H1 (cell line): ENCODE data around the gene PPP2R2B. TPM values are rescaled to one million over a fixed set of nuclear protein-coding genes. Genes with fewer than 3 reads are reported as not detected.

Experiments used
- CTCF ChIP-seq, 3 experiments: IDR thresholded peaks; 1 replicate in 2 of 3; 2 replicates in 1 of 3; pipeline versions ENCODE4 v1.5.1 to v1.6.1; 2011; ENCODE audit warnings: low read length in 3 of 3, mild to moderate bottlenecking in 3 of 3, inconsistent platforms in 2 of 3, low read depth in 1 of 3, moderate library complexity in 1 of 3; ENCODE audit not compliant: insufficient read depth in 1 of 3; ENCODE audit errors: control extremely low read depth in 1 of 3
- PHF8 ChIP-seq: fragments of 200-600 bp; sonication (generic); conservative IDR thresholded peaks from 2 replicates; pipeline ENCODE4 v1.7.1; 2012; ENCODE audit warnings: low read depth, mild to moderate bottlenecking, inconsistent platforms, low read length, moderate library complexity
- polyA plus RNA-seq, 7 experiments: library from polyadenylated mRNA; depleted of rRNA in 3 of 7; stranded (reverse) in 5 of 7; unstranded in 2 of 7; fragments of >200 nt in 5 of 7; fragments of 200-250 nt in 2 of 7; gene quantifications; 1 replicate in 5 of 7; 2 replicates in 1 of 7; 4 replicates in 1 of 7; pipeline versions ENCODE4 v1.2.1 to v1.2.3, GENCODE V29; 2011 to 2013; ENCODE audit warnings: missing spikeins in 2 of 7, mixed read lengths in 2 of 7
- total RNA-seq: library from RNA; stranded (reverse); fragmentation: NEBNext Ultra II Directional; extraction: Animal tissue kit (Norgen Biotek cat#: 25700); gene quantifications from 2 replicates; pipeline ENCODE4 v1.2.1, GENCODE V29; 2021

The PPP2R2B gene
- total and polyA plus RNA-seq, 2 of the 8 experiments (the other 6 are each of a cell fraction or from before 2014, with no cell fraction given): 21.1 to 37.1 TPM

GRCh38 chr5:146541958-146542849 is 336.4 kb downstream of the PPP2R2B start (continued):
- peak; percentile 89 to 100 (median 94) for TF ChIP-seq CTCF (IDR thresholded peaks at IDR 0.05; ENCODE audit: control extremely low read depth in 1 of 3, insufficient read depth in 1 of 3, low read depth in 1 of 3, low read length in 3 of 3)
- no peak for TF ChIP-seq PHF8
